ENCODE data around the gene ABR. TPM values are rescaled to one million over a fixed set of nuclear protein-coding genes. Genes with fewer than 3 reads are reported as not detected.

Gene ABR
- polyA plus RNA-seq, 2 of the 4 experiments (the other 2 are of a cell fraction) = 70.9 to 73.8 TPM

DNA sequence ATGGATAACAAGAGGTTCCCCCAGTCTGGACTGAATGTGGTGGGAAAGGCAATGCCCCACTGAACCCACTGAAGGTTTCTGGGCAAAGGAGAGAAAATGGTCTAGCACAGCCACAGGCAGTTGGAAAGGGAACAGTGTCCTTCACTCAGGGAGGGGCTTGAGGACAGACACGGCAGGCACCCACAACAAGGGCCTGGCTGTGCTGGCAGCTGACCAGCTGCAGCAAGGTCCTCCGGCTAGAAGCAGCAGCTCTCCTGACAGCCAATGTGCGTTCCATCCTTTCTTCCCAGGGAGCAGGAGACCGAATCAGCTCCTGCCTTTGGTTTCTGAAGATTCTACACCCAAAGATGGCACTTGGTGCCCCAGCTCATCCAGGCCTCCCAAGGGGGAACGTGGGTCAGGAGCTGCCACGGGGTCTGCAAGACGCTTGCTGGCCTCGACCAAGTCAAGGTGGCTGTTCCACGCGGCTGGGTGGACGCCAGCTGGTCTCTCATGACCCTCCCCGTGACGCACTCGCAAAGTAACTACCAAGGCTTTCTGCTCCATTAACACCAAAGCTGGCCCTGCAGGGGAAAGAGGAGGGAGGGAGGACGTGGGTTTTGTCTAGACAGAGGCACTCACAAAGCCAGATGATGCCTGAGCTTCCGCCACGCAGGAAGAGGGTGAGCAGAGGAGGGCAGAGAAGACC is 11.1 kb downstream of the ABR start (continued):
- TF ChIP-seq, protein P1, sequence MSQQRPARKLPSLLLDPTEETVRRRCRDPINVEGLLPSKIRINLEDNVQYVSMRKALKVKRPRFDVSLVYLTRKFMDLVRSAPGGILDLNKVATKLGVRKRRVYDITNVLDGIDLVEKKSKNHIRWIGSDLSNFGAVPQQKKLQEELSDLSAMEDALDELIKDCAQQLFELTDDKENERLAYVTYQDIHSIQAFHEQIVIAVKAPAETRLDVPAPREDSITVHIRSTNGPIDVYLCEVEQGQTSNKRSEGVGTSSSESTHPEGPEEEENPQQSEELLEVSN (IDR thresholded peaks at IDR 0.05; ENCODE audit: borderline replicate concordance, low read depth) = no peak
- TF ChIP-seq ESRRA (IDR thresholded peaks at IDR 0.05; ENCODE audit: borderline replicate concordance, low read length) (no peak), SMC3 (IDR thresholded peaks at IDR 0.05) (no peak), ELK1 (IDR thresholded peaks at IDR 0.05; ENCODE audit: low read depth, low read length) (no peak), EP300 (IDR thresholded peaks at IDR 0.05) (no peak), NR3C1 (IDR thresholded peaks at IDR 0.05) (no peak), CEBPB (IDR thresholded peaks at IDR 0.05) (no peak), FOXS1 (CRISPR knock-in tag; IDR thresholded peaks at IDR 0.05) (no peak)

DNA sequence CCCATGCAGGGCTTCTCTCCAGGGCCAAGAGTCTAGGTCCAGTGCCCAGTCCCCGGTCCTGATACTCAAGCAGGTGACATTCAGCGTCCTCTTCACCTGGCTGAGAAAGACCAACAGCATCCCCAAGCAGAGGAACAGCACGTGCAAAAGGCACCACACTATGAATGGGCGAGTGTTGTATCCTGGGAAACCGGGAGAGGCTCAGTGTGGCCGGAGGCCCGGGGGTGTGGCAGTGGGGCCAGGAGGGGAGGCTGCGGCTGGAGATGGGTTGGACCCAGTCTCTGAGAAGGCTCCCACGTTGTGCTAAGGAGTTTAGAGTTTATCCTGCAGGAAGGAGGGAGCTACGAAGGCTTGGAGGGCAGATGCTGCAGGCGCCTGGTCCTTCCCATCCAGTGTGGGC is 13.5 kb downstream of the ABR start:
- DNase-seq (ENCODE audit: low read depth in 1 of 2, low spot score in 1 of 2) (no peak), FAIRE-seq (no peak), ATAC-seq (peak; percentile 14 to 25; a peak in 1 of 6 replicates)
- H3K4me3 ChIP-seq = no peak overlapping the region
- CTCF ChIA-PET = interaction anchor here (1.5 to 6.0 kb wide), 8 partner anchors 10 to 110 kb away, joined by 3 to 60 read pairs (median 8); no protein-coding TSS in a partner anchor
- TF ChIP-seq CHD2 (IDR thresholded peaks at IDR 0.05; ENCODE audit: low read length, partially characterized antibody) (no peak), POLR2A (IDR thresholded peaks at IDR 0.05; ENCODE audit: low read length) (no peak), EHMT2 (IDR thresholded peaks at IDR 0.05; ENCODE audit: low read depth) (no peak), KDM1A (IDR thresholded peaks at IDR 0.05; ENCODE audit: low read depth) (no peak), FOXS1 (CRISPR knock-in tag; IDR thresholded peaks at IDR 0.05) (no peak), POLR2AphosphoS2 (conservative IDR thresholded peaks at IDR 0.05; ENCODE audit: low read length) (no peak), PBX3 (IDR thresholded peaks at IDR 0.05) (no peak), ZC3H11A (IDR thresholded peaks at IDR 0.05) (no peak), HDAC2 (IDR thresholded peaks at IDR 0.05) (no peak), CEBPB (IDR thresholded peaks at IDR 0.05) (no peak), SMC3 (IDR thresholded peaks at IDR 0.05) (no peak), ESRRA (IDR thresholded peaks at IDR 0.05; ENCODE audit: borderline replicate concordance, low read length) (no peak)
- TF ChIP-seq, protein P2, sequence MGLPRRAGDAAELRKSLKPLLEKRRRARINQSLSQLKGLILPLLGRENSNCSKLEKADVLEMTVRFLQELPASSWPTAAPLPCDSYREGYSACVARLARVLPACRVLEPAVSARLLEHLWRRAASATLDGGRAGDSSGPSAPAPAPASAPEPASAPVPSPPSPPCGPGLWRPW (IDR thresholded peaks at IDR 0.05) = no peak
- TF ChIP-seq, protein P3, sequence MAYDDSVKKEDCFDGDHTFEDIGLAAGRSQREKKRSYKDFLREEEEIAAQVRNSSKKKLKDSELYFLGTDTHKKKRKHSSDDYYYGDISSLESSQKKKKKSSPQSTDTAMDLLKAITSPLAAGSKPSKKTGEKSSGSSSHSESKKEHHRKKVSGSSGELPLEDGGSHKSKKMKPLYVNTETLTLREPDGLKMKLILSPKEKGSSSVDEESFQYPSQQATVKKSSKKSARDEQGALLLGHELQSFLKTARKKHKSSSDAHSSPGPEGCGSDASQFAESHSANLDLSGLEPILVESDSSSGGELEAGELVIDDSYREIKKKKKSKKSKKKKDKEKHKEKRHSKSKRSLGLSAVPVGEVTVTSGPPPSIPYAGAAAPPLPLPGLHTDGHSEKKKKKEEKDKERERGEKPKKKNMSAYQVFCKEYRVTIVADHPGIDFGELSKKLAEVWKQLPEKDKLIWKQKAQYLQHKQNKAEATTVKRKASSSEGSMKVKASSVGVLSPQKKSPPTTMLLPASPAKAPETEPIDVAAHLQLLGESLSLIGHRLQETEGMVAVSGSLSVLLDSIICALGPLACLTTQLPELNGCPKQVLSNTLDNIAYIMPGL (CRISPR knock-in tag; IDR thresholded peaks at IDR 0.05; ENCODE audit: borderline replicate concordance) = no peak
- POLR2A ChIA-PET = no interaction called here
- no peaks in the 10 kb centered on the region for H3K4me1 ChIP-seq
- WGBS (ENCODE audit: missing lambda C conversion rate) = 60% methylated on average over 11 of the region's 11 CpGs
- no peaks in the 10 kb centered on the region for H3K9me3 ChIP-seq
- H3K4me2 ChIP-seq = no peak overlapping the region
- H3K27ac ChIP-seq = no peak overlapping the region

DNA sequence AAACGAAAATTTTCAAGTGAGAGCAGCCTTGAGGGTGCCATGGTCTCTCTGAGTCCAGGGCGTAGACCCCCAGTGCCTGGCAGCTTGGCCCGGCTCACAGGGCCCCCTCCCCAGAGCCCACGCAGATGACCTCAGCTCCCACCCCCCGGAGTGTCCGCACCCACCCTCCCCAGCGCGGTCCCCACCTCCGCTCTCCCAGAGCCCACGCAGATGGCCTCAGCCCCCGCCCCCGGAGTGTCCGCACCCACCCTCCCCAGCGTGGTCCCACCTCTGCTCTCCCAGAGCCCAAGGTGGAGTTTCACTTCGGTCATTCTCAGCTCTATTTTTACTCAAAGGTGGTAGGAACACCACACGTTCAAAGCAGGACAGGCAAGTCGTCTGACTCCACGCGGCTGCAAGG is 13.9 kb downstream of the ABR start:
- FAIRE-seq (no peak), DNase-seq (ENCODE audit: low read depth in 1 of 2, low spot score in 1 of 2) (no peak), ATAC-seq (no peak)
- ChIA-PET POLR2A (no interaction called here), CTCF (interaction anchor here (0.9 to 6.0 kb wide), 8 partner anchors 9 to 110 kb away, joined by 3 to 60 read pairs (median 8); no protein-coding TSS in a partner anchor)
- 77% methylated on average over 7 of the region's 19 CpGs for WGBS (ENCODE audit: missing lambda C conversion rate)
- Histone ChIP-seq H3K9me3 (no peaks in the 10 kb centered on the region), H3K4me1 (no peaks in the 10 kb centered on the region), H3K27ac (no peak overlapping the region), H3K4me2 (no peak overlapping the region), H3K4me3 (no peak overlapping the region)
- no peak for TF ChIP-seq CBX2 (IDR thresholded peaks at IDR 0.05; ENCODE audit: borderline replicate concordance, low read depth)
- no peak for TF ChIP-seq HDAC2 (IDR thresholded peaks at IDR 0.05)
- no peak for TF ChIP-seq KDM1A (IDR thresholded peaks at IDR 0.05; ENCODE audit: low read depth)
- TF ChIP-seq RNF2 (IDR thresholded peaks at IDR 0.05; ENCODE audit: borderline replicate concordance, low read depth) = no peak
- no peak for TF ChIP-seq HEYL (CRISPR knock-in tag; IDR thresholded peaks at IDR 0.05)
- no peak for TF ChIP-seq EHMT2 (IDR thresholded peaks at IDR 0.05; ENCODE audit: low read depth)
- TF ChIP-seq MYC (IDR thresholded peaks at IDR 0.05; ENCODE audit: borderline replicate concordance, low read length) = no peak
- TF ChIP-seq ZC3H11A (IDR thresholded peaks at IDR 0.05) = no peak
- no peak for TF ChIP-seq HOXB5 (CRISPR knock-in tag; IDR thresholded peaks at IDR 0.05)
- TF ChIP-seq POLR2A (IDR thresholded peaks at IDR 0.05; ENCODE audit: low read length) = no peak
- TF ChIP-seq HOXA7 (CRISPR knock-in tag; IDR thresholded peaks at IDR 0.05) = no peak
- TF ChIP-seq CHD4 (IDR thresholded peaks at IDR 0.05; ENCODE audit: borderline replicate concordance) = no peak
- no peak for TF ChIP-seq MAFK (IDR thresholded peaks at IDR 0.05; ENCODE audit: partially characterized antibody)
- no peak for TF ChIP-seq ZNF302 (CRISPR knock-in tag; IDR thresholded peaks at IDR 0.05)
- TF ChIP-seq CTCF (IDR thresholded peaks at IDR 0.05) = no peak
- TF ChIP-seq ZSCAN20 (CRISPR knock-in tag; IDR thresholded peaks at IDR 0.05) = no peak
